Measurements from ENCODE around the gene ID2.

ID2 gene

GRCh38 chr2:8648441-8649213 is 33.2 kb upstream of the ID2 start:
- no peak for DNase-seq

GRCh38 chr2:8649718-8650117 is 32.1 kb upstream of the ID2 start:
- no peak for DNase-seq

- DNase-seq = no peak
Observed at GRCh38 chr2:8650256-8650655, 31.6 kb upstream of the ID2 start.

GRCh38 chr2:8652774-8653426 is 29.0 kb upstream of the ID2 start:
- no peak for DNase-seq

- no peak for DNase-seq
Observed at GRCh38 chr2:8653485-8653884, 28.4 kb upstream of the ID2 start.

- DNase-seq = no peak
Observed at GRCh38 chr2:8654041-8654440, 27.8 kb upstream of the ID2 start.

- no peak for DNase-seq
Observed at GRCh38 chr2:8654483-8654882, 27.4 kb upstream of the ID2 start.

- no peak for DNase-seq
Observed at GRCh38 chr2:8656160-8656641, 25.7 kb upstream of the ID2 start.

- no peak for DNase-seq
Observed at GRCh38 chr2:8656811-8657210, 25.0 kb upstream of the ID2 start.

GRCh38 chr2:8657423-8658062 is 24.3 kb upstream of the ID2 start:
- DNase-seq = no peak

GRCh38 chr2:8658064-8658862 is 23.6 kb upstream of the ID2 start:
- DNase-seq = no peak

GRCh38 chr2:8659092-8659734 is 22.6 kb upstream of the ID2 start:
- no peak for DNase-seq

- DNase-seq = no peak
Observed at GRCh38 chr2:8659735-8660492, 21.9 kb upstream of the ID2 start.

GRCh38 chr2:8661235-8661634 is 20.6 kb upstream of the ID2 start:
- no peak for DNase-seq

GRCh38 chr2:8661736-8662135 is 20.1 kb upstream of the ID2 start:
- no peak for DNase-seq

- no peak for DNase-seq
Observed at GRCh38 chr2:8662239-8662879, 19.5 kb upstream of the ID2 start.

GRCh38 chr2:8663997-8664396 is 17.9 kb upstream of the ID2 start:
- no peak for DNase-seq

- no peak for DNase-seq
Observed at GRCh38 chr2:8666581-8666980, 15.3 kb upstream of the ID2 start.

GRCh38 chr2:8667896-8668512 is 13.9 kb upstream of the ID2 start:
- no peak for DNase-seq

- no peak for DNase-seq
Observed at GRCh38 chr2:8669157-8669817, 12.6 kb upstream of the ID2 start.

Measured in activated naive CD4-positive, alpha-beta T cell treated with anti-CD3 and anti-CD28 coated beads, Interleukin-2, amount 50 U/mL, for 16 hours (primary cell).